Activated CD4-positive, alpha-beta T cell treated with anti-CD3 and anti-CD28 coated beads for 4 hours (primary cell): Measurements from ENCODE around the gene CHRNB1.

ENCODE experiments used
- DNase-seq, 2 donors: peaks; one replicate each; pipeline ENCODE4 v3.0.0-alpha.2; 2020

Gene CHRNB1

GRCh38 chr17:7444682-7445618 lies at the start of gene CHRNB1:
Gene CHRNB1 (plus strand): TSS chr17:7445061. CDS start chr17:7445128, 67 bp downstream.
- no peak for DNase-seq

- DNase-seq: no peak
These were observed 48.7 kb upstream of the CHRNB1 start for GRCh38 chr17:7396147-7396546.

GRCh38 chr17:7398612-7399011 lies 46.2 kb upstream of the CHRNB1 start:
- no peak for DNase-seq

- DNase-seq: peak in 1 of 2 donors; percentile 18
These were observed 41.7 kb upstream of the CHRNB1 start for GRCh38 chr17:7403043-7403726.

GRCh38 chr17:7403727-7403976 lies 41.2 kb upstream of the CHRNB1 start:
- DNase-seq: no peak

- peak; percentile 94 for DNase-seq
These were observed 40.7 kb upstream of the CHRNB1 start, which contains the start of gene TMEM256 for GRCh38 chr17:7403977-7404736. Gene TMEM256 (minus strand): TSS chr17:7404097. CDS start chr17:7404084, 13 bp downstream.

GRCh38 chr17:7404737-7405349 lies 40.0 kb upstream of the CHRNB1 start:
- DNase-seq: peak in 1 of 2 donors; percentile 74

- no peak for DNase-seq
These were observed 39.3 kb upstream of the CHRNB1 start for GRCh38 chr17:7405350-7406234.

GRCh38 chr17:7406235-7406825 lies 38.5 kb upstream of the CHRNB1 start:
- DNase-seq: no peak

GRCh38 chr17:7407082-7407481 lies 37.8 kb upstream of the CHRNB1 start:
- DNase-seq: no peak

GRCh38 chr17:7407485-7408251 lies 37.2 kb upstream of the CHRNB1 start, which contains the start of gene NLGN2:
Gene NLGN2 (plus strand): TSS chr17:7407845. CDS start chr17:7408256, 411 bp downstream.
- no peak for DNase-seq

GRCh38 chr17:7408252-7408727 lies 36.6 kb upstream of the CHRNB1 start:
- DNase-seq: no peak

GRCh38 chr17:7408863-7409262 lies 36.0 kb upstream of the CHRNB1 start:
- DNase-seq: no peak

GRCh38 chr17:7409716-7410115 lies 35.1 kb upstream of the CHRNB1 start:
- no peak for DNase-seq

GRCh38 chr17:7410634-7411426 lies 34.0 kb upstream of the CHRNB1 start:
- no peak for DNase-seq

GRCh38 chr17:7411427-7411750 lies 33.5 kb upstream of the CHRNB1 start:
- DNase-seq: no peak

GRCh38 chr17:7413346-7413985 lies 31.4 kb upstream of the CHRNB1 start:
- no peak for DNase-seq

GRCh38 chr17:7414837-7415236 lies 30.0 kb upstream of the CHRNB1 start:
- no peak for DNase-seq

- DNase-seq: no peak
These were observed 29.1 kb upstream of the CHRNB1 start for GRCh38 chr17:7415784-7416183.
